SH-SY5Y (cell line): ENCODE data around the gene AHI1.

Source experiments
- GATA2 ChIP-seq: IDR thresholded peaks from 2 replicates; pipeline ENCODE4 v1.6.1; 2011; ENCODE audit warnings: mild to moderate bottlenecking, low read depth, low read length
- GATA3 ChIP-seq: IDR thresholded peaks from 2 replicates; pipeline ENCODE4 v1.6.1; 2011; ENCODE audit warnings: low read depth, mild to moderate bottlenecking, low read length, moderate library complexity

DNA sequence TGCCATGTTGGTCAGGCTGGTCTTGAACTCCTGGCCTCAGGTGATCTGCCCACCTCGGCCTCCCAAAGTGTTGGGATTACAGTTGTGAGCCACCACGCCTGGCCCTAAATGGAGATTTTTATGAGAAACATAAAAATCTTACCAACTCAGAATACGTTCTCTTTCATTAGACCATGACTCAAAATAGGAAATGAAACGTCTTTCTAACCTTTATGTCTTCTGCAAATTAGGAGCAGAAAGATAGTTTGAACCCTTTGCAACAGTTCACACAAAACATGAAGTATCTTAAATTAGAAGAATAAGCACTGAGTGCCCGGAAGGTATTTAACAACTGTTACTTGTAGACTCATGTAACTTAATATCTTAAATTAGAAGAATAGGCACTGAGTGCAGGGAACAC is 48.3 kb downstream of the AHI1 start:
- TF ChIP-seq GATA2 (no peak), GATA3 (no peak)
